ENCODE results near the gene MPP3.
A peak's percentile ranks its signal among the peaks of the same experiment; 100 is the strongest.
"Not testable (repeated sequence)": the region's sequence is repeated elsewhere in the genome, so short reads cannot be mapped to it uniquely, and the experiment has no call there.

MPP3 gene

DNA sequence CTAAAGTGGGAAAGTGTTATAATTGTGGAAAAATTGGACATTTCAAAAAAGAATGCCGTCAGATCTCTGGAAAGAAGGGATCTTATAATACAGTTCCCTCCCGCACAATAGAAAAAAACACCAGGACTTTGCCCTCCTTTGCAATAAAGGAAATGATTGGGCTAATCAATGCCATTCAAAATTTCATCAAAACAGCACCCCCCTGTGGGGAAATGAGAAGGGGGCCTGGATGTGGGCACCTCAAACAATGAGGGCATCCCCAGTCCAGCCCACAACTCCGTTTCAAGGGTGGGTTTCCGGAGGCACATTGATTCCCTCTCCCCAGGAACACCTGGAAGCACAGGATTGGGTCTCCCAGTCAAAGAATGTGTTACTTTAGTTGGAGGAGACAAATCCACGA lies 40.1 kb upstream of the MPP3 start:
- TF ChIP-seq, protein P1, sequence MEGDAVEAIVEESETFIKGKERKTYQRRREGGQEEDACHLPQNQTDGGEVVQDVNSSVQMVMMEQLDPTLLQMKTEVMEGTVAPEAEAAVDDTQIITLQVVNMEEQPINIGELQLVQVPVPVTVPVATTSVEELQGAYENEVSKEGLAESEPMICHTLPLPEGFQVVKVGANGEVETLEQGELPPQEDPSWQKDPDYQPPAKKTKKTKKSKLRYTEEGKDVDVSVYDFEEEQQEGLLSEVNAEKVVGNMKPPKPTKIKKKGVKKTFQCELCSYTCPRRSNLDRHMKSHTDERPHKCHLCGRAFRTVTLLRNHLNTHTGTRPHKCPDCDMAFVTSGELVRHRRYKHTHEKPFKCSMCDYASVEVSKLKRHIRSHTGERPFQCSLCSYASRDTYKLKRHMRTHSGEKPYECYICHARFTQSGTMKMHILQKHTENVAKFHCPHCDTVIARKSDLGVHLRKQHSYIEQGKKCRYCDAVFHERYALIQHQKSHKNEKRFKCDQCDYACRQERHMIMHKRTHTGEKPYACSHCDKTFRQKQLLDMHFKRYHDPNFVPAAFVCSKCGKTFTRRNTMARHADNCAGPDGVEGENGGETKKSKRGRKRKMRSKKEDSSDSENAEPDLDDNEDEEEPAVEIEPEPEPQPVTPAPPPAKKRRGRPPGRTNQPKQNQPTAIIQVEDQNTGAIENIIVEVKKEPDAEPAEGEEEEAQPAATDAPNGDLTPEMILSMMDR (IDR thresholded peaks at IDR 0.05; ENCODE audit: low read depth, low read length) = no peak
- H3K4me3 ChIP-seq (ENCODE audit: low read depth, low read length) = no peak overlapping the region

DNA sequence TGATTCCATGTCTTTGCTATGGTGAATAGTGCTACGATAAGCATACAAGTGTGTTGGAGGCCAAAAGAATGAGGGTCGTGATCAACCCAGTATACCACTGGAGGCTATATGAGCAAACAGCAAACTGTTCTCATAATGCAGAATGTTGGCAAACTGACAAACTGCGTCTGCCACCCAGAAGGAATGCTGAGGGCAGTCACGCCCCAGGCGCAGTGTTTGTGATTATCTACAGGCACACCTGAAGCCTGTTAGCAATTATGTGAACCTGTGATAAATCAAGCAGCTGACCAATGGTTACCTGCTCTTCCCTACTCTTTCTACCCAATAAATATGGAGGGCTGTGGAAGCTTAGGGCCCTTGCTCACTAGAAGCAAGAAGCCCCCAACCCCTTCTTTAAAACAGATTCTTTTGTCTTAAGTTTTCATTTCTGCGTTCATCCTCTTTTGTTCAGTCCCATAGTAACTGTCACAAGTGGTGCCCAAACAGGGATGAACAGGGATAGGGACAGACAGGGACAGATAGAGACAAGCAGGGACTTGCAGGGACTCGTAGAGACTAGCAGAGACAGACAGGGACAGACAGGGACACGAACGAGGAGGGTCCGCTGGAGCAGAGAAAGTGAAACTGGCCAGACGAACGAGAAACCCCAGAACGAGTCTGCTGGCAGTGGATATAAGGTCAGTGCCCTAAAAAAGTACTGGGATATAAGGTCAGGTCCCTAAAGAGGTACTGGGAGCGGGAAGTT lies 39.2 kb upstream of the MPP3 start:
- TF ChIP-seq, protein P1 (IDR thresholded peaks at IDR 0.05; ENCODE audit: low read depth, low read length) = no peak
- H3K4me3 ChIP-seq (ENCODE audit: low read depth, low read length) = peak overlapping the region; percentile 40

DNA sequence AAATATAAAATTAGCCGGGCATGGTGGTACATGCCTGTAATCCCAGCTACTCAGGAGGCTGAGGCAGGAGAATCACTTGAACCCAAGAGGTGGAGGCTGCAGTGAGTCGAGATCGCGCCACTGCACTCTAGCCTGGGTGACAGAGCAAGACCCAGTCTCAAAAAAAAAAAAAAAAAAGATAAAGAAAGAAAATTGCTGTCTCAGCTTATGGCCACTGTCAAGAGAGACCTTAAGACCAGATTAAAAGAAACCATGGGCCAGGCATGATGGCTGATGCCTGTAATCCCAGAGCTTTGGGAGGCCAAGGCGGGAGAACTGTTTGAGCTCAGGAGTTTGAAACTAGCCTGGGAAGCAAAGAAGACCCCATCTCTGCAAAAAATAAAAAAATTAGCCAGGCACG lies 36.1 kb upstream of the MPP3 start:
- H3K4me3 ChIP-seq (ENCODE audit: low read depth, low read length) = not testable (repeated sequence)

DNA sequence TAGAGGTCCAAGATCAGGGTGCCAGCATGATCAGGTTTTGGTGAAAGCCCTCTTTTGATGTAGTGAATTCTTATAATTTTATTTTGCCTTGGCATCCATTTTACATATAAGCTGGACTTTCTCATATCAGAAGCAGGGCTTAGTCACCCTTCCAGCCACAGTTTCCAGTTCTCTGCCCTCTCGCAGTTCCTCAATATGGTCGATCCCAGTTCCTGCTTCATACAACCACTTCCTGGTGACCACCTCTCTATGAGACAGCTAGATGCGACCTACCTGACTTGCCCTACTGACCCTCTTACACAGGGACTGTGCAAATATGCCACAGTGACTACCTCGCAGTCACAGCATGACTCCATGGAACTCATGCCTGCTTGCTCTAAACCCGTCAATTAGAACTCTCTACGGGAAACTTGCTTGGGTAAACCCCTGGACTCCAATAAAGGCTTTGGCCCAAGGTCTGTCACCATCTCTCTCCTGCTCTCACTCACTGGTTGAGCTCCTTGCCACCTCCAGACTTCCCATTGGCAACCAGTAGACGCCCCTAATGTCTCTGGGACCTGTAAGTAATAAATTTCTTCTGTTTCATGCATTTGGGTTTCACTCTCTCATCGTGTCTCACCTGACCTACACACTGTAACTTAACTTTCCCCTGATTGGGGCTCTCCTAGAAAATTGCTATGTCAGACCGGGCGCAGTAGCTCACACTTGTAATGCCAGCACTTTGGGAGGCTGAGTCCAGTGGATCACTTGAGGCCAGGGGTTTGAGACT lies 35.5 kb upstream of the MPP3 start:
- TF ChIP-seq, protein P1 (IDR thresholded peaks at IDR 0.05; ENCODE audit: low read depth, low read length) = no peak
- H3K4me3 ChIP-seq (ENCODE audit: low read depth, low read length) = no peak overlapping the region

DNA sequence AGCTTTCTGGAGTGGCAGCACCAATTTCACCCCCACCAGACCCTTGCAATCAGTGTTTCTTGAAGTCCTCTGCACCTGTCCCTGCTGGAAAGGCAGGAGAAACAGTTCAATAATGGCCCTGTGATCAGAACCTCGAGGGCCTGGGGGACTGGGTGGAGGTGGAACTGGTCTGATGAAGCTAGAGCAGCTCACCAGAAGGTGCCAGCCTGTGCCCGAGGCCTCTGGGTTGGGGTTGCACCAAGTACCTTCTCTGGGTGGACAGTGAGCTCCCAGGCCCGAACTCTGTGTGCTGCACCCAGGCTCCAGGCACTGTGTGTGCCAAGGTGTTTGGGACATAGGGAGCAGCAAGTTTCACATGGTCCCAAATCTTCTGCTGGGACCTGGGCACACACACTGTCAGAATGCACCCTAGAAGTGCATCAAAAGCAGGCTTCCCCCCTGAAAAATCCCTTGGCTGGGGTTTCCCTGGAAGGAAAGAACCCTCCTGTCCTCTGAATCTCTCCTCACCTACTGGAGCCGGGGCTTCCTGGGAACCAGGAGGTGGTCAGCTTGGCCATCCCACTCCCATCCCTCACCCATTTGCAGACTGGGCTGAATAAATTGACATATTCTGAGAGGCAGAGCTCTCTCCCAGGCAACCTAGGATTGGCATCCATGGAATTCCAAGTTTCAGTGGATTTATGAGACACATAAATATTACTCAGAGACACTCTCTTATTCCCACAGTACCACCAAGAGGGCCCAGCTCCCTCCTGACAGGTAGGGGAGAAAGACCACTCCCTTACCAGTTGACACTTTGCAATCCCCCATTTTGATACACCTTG lies 31.4 kb upstream of the MPP3 start:
- TF ChIP-seq, protein P1 (IDR thresholded peaks at IDR 0.05; ENCODE audit: low read depth, low read length) = no peak
- no peak overlapping the region for H3K4me3 ChIP-seq (ENCODE audit: low read depth, low read length)

DNA sequence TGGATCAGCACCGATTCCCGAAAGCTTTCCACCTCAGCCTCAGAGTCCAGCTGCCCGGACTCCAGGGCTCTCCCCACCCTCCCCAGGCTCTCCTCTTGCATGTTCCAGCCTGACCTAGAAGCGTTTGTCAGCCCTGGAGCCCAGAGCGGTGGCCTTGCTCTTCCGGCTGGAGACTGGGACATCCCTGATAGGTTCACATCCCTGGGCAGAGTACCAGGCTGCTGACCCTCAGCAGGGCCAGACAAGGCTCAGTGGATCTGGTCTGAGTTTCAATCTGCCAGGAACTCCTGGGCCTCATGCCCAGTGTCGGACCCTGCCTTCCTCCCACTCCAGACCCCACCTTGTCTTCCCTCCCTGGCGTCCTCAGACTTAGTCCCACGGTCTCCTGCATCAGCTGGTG lies 29.0 kb upstream of the MPP3 start:
- H3K4me3 ChIP-seq (ENCODE audit: low read depth, low read length) = no peak overlapping the region
- TF ChIP-seq, protein P1 (IDR thresholded peaks at IDR 0.05; ENCODE audit: low read depth, low read length) = no peak

DNA sequence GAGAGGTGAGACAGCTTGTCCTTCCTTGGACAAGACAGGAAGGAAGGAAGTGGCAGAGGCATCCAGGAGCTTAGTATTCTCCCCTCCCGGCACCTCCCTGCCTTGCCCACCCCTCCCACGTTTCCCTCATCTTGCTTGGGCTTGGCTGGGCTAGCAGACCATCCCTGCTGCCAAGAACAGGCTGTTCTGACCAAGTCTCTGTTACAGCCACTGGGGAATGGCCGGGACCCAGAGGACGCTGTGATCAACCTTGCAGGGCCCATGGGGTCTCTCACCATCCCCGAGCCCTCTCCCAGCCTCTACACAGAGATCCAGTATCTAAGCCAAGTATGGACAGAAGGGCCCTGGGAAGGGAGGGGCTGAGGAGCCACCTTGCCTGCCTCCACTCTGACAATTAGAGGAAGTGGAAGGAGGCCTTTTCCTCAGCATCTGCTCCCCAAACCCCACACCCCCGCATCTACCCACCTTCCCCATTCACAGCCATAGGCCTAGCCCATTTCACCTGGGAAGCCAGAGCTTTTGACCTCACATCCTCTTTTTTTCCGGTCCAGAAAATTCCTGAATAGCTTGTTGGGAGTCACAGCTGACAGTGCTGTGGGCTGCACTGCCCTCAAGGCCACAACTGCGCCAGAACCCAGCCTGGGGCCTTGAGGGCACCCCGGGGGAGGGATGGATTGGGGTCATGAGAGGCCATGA lies 28.1 kb upstream of the MPP3 start:
- TF ChIP-seq, protein P1 (IDR thresholded peaks at IDR 0.05; ENCODE audit: low read depth, low read length) = no peak
- no peak overlapping the region for H3K4me3 ChIP-seq (ENCODE audit: low read depth, low read length)

All from WI38 (cell line).